ENCODE measurements around the gene GABARAP.
"Not testable (repeated sequence)": the region's sequence is repeated elsewhere in the genome, so short reads cannot be mapped to it uniquely, and the experiment has no call there.

Gene GABARAP

GRCh38 chr17:7246779-7247178 lies 4.5 kb upstream of the GABARAP start:
- H3K4me3 ChIP-seq (ENCODE audit: low read depth, low read length) = no peak overlapping the region
- no peak for DNase-seq (ENCODE audit: low read depth)
- TF ChIP-seq, protein P1, sequence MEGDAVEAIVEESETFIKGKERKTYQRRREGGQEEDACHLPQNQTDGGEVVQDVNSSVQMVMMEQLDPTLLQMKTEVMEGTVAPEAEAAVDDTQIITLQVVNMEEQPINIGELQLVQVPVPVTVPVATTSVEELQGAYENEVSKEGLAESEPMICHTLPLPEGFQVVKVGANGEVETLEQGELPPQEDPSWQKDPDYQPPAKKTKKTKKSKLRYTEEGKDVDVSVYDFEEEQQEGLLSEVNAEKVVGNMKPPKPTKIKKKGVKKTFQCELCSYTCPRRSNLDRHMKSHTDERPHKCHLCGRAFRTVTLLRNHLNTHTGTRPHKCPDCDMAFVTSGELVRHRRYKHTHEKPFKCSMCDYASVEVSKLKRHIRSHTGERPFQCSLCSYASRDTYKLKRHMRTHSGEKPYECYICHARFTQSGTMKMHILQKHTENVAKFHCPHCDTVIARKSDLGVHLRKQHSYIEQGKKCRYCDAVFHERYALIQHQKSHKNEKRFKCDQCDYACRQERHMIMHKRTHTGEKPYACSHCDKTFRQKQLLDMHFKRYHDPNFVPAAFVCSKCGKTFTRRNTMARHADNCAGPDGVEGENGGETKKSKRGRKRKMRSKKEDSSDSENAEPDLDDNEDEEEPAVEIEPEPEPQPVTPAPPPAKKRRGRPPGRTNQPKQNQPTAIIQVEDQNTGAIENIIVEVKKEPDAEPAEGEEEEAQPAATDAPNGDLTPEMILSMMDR (IDR thresholded peaks at IDR 0.05; ENCODE audit: insufficient read depth, low read depth, low read length, missing control alignments) = no peak

- H3K4me3 ChIP-seq (ENCODE audit: low read depth, low read length); DNase-seq (ENCODE audit: low read depth): not testable (repeated sequence)
Observed at GRCh38 chr17:7243838-7244237, 1.6 kb upstream of the GABARAP start.

- H3K4me3 ChIP-seq (ENCODE audit: low read depth, low read length) = peak overlapping the region; percentile 86
- TF ChIP-seq, protein P1 (IDR thresholded peaks at IDR 0.05; ENCODE audit: insufficient read depth, low read depth, low read length, missing control alignments) = no peak
- no peak for DNase-seq (ENCODE audit: low read depth)
Observed at GRCh38 chr17:7243453-7243729, 1.1 kb upstream of the GABARAP start.

DNA sequence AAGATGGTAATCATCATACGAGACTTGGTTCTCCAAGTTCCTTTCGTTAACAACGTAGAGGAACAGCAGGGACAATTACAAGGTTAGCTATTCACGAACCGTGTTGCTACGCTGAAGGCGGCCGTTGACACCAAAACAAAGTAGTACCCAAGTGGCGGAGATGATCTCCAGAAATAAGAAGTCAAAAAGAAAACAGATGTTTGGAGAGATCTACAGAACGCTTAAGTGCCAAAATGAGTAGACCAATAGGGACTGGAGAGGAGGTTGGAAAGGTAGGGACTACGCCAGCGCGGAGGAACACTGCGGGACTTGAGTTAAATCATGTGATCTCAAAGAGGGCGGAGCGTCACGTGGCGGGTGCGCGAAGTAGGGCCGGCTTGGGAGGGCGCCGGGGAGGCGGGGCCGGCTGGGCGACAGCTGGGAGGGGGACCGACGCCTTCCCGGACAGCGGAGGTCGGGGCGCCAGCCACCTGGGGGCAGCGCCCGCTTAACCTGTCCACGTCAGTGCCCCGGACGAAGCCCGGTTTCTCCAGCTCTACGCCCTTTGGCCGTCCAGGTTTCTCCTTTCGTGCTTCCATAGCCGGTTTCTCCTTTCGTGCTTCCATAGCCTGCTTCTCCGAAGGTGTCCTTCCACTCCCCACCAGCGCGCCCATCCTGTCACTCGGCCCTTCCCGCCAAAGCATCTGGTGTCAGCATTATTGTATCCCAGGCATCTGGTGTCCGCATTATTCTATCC lies 636 bp upstream of the GABARAP start:
- peak overlapping the region; percentile 86 for H3K4me3 ChIP-seq (ENCODE audit: low read depth, low read length)
- peak; percentile 97 for DNase-seq (ENCODE audit: low read depth)
- TF ChIP-seq, protein P1 (IDR thresholded peaks at IDR 0.05; ENCODE audit: insufficient read depth, low read depth, low read length, missing control alignments) = no peak

GRCh38 chr17:7241090-7241733 lies 1.0 kb downstream of the GABARAP start:
- no peak for DNase-seq (ENCODE audit: low read depth)
- TF ChIP-seq, protein P1 (IDR thresholded peaks at IDR 0.05; ENCODE audit: insufficient read depth, low read depth, low read length, missing control alignments) = no peak
- H3K4me3 ChIP-seq (ENCODE audit: low read depth, low read length) = peak overlapping the region; percentile 86

DNA sequence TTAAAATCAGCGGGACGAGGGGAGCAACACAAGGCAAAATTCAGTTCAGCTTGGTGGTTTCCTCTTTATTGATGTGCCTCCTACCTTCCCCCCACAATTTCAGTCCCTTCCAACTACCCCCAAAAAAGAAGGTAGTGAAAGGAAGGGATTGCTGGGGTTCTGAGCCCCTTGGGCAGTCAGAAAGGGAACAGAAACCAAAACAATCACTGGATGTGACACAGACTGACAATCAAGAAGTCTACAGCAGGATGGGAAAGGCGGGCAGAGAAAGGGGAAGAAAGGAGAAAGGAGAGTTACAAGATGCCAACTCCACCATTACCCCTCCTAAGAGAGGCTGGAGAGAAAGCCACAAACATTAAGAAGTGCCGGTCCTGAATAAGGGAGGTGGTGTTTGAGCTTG lies 1.9 kb downstream of the GABARAP start:
- peak overlapping the region; percentile 51 for H3K4me3 ChIP-seq (ENCODE audit: low read depth, low read length)
- DNase-seq (ENCODE audit: low read depth) = no peak
- TF ChIP-seq, protein P1 (IDR thresholded peaks at IDR 0.05; ENCODE audit: insufficient read depth, low read depth, low read length, missing control alignments) = no peak

DNA sequence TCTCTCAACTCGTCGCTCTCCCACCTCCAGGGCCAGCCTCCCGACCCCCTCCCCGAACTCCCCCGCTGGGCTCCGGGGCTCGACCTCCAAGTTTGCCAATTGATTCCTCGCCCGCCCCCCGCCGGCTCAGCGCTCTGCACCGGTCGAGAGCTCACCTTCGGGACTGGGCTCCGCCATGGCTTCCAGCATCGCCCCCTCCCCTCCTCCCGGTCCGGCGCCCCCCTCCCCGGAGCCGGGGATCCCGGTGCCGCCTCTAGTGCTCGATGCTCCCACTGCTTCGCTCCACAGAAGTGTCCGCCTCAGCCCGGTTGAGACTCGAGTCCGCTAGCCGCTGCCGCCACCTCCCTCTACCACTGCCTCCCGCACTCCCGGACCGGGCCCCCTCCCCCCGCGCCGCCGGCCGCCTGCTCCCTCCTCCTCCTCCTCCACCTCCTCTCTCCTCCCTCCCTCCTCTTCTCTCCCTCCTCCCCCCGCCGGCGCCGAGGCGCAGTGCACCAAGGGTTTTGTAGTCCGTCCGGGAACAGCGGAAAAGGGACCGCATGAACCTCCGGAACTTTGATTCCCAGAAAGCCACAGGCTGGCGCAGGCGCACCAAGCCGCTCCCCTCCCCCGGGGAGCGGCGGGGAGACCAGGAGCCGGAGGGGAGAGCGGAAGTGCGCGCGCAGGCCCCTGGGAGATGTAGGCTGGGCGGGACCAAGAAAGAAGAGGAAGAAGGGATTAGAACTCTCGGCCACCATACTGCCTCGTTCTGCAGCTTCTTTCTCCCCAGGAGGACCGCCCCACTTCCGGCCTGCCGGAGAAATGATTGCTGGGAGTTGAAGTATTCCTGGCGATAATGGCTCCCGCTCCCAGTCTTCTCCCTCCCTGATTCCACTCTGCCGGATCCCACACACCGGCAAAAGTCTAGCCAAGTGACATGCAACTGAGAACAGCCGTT lies 2.9 kb downstream of the GABARAP start, which contains the start of gene PHF23:
TSS of gene PHF23 (minus strand) at position 367 of the 937 bp plus-strand sequence. CDS start at position 189, 178 bp downstream.
- peak within 1 kb of the TSS; percentile 70 for H3K4me3 ChIP-seq (ENCODE audit: low read depth, low read length)
- TF ChIP-seq, protein P1 (IDR thresholded peaks at IDR 0.05; ENCODE audit: insufficient read depth, low read depth, low read length, missing control alignments) = no peak

More for the DNA sequence above, 2.9 kb downstream of the GABARAP start, which contains the start of gene PHF23:
- peak; percentile 99 for DNase-seq (ENCODE audit: low read depth)
